ENCODE results near the gene BANK1.

BANK1 gene

DNA sequence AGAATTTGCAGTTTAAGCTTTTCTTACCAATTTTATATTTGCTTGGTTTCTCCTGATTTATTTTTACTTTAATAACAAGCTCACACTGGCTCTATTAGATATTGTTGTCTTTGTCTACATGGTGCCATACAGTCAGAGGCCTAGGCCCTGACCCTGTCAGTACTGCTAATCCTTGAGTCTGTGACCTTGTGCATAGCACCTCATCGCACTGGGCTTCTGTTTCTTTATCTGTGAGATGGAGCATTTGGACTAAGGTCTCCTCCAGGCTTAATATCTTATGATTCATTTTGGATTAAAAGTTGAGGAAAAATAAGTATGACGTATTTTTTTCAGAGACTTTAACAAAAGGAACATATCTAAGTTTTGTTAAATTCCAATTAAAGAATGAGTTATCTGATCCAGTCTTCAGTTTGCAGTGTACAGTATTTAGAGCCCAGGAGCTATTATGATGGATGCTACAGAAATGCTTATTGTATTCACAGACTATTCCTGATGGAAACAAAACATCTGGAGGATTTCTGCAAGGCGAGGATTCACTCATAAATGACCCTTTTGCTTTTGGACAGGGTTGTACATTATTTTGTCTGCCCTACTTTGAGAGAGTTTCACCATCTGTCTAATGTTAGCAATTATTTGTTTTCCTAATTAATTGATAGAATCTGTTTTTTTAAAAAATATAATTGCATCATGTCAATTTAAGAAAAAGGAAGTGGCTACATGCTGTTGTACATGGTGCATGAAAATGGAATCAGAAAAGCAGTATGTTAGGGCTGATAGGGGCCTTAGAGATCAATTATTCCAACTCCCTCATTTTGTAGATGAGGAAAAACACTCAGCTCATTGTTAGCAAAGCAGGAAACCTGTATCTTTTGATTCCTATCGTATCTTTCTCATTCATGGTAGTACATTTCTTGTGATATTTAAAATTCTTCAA, 203.6 kb downstream of the BANK1 start:
- no peak for DNase-seq (ENCODE audit: extremely low read depth in 1 of 2, low read depth in 1 of 2)

GRCh38 chr4:102007959-102008425, 217.5 kb downstream of the BANK1 start:
- no peak for DNase-seq (ENCODE audit: extremely low read depth in 1 of 2, low read depth in 1 of 2)

DNA sequence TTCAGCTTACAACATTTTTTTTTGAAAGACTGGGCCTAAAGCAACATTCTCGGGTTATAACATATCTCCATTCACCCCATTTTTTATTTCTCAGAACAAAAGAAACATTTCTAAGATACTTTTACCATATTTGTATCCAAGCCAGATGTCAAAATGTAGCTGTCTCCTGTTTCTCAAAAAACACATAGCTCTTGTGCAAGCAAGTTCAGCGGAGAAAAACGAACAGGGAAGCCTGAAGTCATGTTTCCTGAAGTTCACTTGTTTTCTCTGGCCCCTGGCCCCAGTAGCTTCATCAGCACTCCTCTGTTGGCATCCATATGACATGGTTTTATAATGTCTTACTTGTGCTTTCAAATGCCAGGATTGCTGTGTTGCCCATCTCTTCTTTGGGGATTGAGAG, 218.2 kb downstream of the BANK1 start:
- DNase-seq (ENCODE audit: extremely low read depth in 1 of 2, low read depth in 1 of 2), result no peak

DNA sequence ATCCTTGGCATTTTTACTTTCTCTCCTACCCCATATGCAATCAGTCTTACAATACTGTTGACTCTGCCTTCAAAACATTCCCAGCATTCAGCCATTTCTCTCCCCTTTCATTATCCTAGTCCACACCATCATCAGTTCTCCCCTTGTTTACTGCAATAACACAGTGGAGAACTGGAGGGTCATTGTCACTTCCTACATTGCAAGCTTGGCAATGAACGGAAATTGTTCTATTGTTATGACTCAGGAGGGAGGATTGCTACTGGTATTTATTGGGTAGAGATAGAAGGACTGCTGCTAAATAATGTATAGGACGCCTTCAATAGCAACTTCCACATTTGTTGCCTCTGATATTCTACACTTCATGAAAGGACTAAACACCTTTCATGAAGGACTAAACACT, 231.8 kb downstream of the BANK1 start:
- DNase-seq (ENCODE audit: extremely low read depth in 1 of 2, low read depth in 1 of 2), result no peak

DNA sequence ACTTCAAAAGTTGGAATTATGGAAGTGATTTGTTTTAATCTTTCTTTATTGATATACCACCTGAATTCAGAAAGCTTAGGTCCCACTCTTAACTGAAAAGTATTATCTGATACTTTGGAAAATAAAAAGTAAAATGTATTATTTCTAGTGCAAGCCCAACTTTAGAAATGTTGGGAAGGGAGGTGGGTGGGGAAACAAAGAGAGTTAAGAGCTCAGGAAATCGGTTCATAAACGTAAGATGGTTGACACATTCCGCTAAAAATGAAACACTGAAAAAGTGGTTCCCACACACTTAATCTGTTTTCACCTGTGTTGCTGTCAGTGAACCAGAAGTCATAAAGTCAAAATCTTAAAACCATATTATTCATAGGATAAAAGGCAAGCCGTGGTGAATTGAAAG, 237.4 kb downstream of the BANK1 start:
- DNase-seq (ENCODE audit: extremely low read depth in 1 of 2, low read depth in 1 of 2), result no peak

GRCh38 chr4:102031406-102031805, 240.9 kb downstream of the BANK1 start:
- no peak for DNase-seq (ENCODE audit: extremely low read depth in 1 of 2, low read depth in 1 of 2)

GRCh38 chr4:102036016-102036415, 245.5 kb downstream of the BANK1 start:
- no peak for DNase-seq (ENCODE audit: extremely low read depth in 1 of 2, low read depth in 1 of 2)

GRCh38 chr4:102036619-102037376, 246.3 kb downstream of the BANK1 start:
- DNase-seq (ENCODE audit: extremely low read depth in 1 of 2, low read depth in 1 of 2), result no peak

GRCh38 chr4:102037566-102037965, 247.0 kb downstream of the BANK1 start:
- DNase-seq (ENCODE audit: extremely low read depth in 1 of 2, low read depth in 1 of 2), result no peak

GRCh38 chr4:102042871-102043802, 252.6 kb downstream of the BANK1 start:
- no peak for DNase-seq (ENCODE audit: extremely low read depth in 1 of 2, low read depth in 1 of 2)

- no peak for DNase-seq (ENCODE audit: extremely low read depth in 1 of 2, low read depth in 1 of 2)
These were observed 257.1 kb downstream of the BANK1 start for GRCh38 chr4:102047616-102048015.

DNA sequence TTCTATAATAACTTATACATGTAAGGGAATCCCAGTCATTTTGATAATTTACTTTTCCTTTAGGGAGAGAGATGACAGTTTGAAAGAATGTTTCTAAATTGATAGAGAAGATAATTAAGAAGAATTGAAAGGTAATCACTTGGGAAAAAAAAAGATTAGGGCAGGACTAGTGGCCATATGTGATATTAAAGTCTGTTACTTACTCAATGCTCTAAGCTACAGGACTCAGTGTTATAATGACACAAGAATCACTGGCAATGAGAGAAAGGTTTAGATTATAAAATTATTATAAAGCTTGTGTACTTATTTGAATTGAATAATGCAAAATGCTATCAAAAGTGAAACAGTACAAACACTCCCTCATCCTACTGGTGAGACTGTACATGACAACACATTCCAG, 265.3 kb downstream of the BANK1 start:
- no peak for DNase-seq (ENCODE audit: extremely low read depth in 1 of 2, low read depth in 1 of 2)

GRCh38 chr4:102057122-102057521, 266.6 kb downstream of the BANK1 start:
- DNase-seq (ENCODE audit: extremely low read depth in 1 of 2, low read depth in 1 of 2), result no peak

GRCh38 chr4:102061133-102061532, 270.6 kb downstream of the BANK1 start:
- DNase-seq (ENCODE audit: extremely low read depth in 1 of 2, low read depth in 1 of 2), result no peak

GRCh38 chr4:102064747-102065442, 274.4 kb downstream of the BANK1 start:
- DNase-seq (ENCODE audit: extremely low read depth in 1 of 2, low read depth in 1 of 2), result no peak

- no peak for DNase-seq (ENCODE audit: extremely low read depth in 1 of 2, low read depth in 1 of 2)
These were observed 286.1 kb downstream of the BANK1 start for GRCh38 chr4:102076622-102077021.

DNA sequence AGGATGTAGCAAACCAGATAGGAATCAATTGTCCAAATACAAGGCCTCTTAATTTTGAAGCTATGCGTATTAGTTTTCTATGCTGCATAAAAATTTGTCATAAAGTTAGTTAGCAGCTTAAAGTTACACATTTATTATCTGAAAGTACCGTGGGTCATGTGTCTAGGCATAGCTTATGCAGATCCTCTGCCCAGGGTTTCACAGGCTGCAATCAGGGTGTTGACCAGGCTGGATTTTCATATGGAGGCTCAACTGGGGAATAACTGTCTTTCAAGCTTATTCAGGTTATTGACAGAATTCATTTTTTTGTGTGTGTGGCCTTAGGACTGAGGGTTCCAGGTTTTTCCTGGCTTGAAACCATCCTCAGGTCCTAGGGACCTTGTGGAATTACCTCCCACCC, 289.7 kb downstream of the BANK1 start:
- no peak for DNase-seq (ENCODE audit: extremely low read depth in 1 of 2, low read depth in 1 of 2)

- DNase-seq (ENCODE audit: extremely low read depth in 1 of 2, low read depth in 1 of 2), result no peak
These were observed 299.5 kb downstream of the BANK1 start for GRCh38 chr4:102089850-102090621.

- no peak for DNase-seq (ENCODE audit: extremely low read depth in 1 of 2, low read depth in 1 of 2)
These were observed 301.1 kb downstream of the BANK1 start for GRCh38 chr4:102091656-102092055.
